GM12878 (cell line): ENCODE measurements around the gene ZNF576.

Source experiments
- CEBPB ChIP-seq, 2 experiments: fragments of 150-350 bp in 1 of 2; IDR thresholded peaks; 2 replicates each; pipeline ENCODE4 v1.6.1; 2012 to 2014; ENCODE audit warnings: low read depth in 2 of 2, low read length in 2 of 2, borderline replicate concordance in 1 of 2, inconsistent platforms in 1 of 2
- NFYB ChIP-seq: IDR thresholded peaks from 2 replicates; pipeline ENCODE4 v1.6.1; 2011; ENCODE audit warnings: low read depth, mild to moderate bottlenecking, low read length, improper control_type of control experiment, moderate library complexity; ENCODE audit not compliant: insufficient read depth
- POU2F2 ChIP-seq: IDR thresholded peaks from 3 replicates; pipeline ENCODE4 v1.6.1; 2011; ENCODE audit warnings: low read depth, mild to moderate bottlenecking, low read length, borderline replicate concordance
- TF ChIP-seq, protein P1 (sequence below), 3 experiments: IDR thresholded peaks in 2 of 3; conservative IDR thresholded peaks in 1 of 3; 2 replicates each; pipeline ENCODE4 v1.5.1; 2011; ENCODE audit warnings: low read depth in 3 of 3, low read length in 3 of 3, mild to moderate bottlenecking in 3 of 3, control low read depth in 2 of 3, moderate library complexity in 2 of 3, inconsistent platforms in 1 of 3, mixed read lengths in 1 of 3; ENCODE audit not compliant: control insufficient read depth in 2 of 3, insufficient read depth in 1 of 3; ENCODE audit errors: extremely low read depth in 1 of 3
- TF ChIP-seq, protein P2 (sequence below): IDR thresholded peaks from 2 replicates; pipeline ENCODE4 v1.6.1; 2012; ENCODE audit warnings: low read depth, low read length, improper control_type of control experiment

DNA sequence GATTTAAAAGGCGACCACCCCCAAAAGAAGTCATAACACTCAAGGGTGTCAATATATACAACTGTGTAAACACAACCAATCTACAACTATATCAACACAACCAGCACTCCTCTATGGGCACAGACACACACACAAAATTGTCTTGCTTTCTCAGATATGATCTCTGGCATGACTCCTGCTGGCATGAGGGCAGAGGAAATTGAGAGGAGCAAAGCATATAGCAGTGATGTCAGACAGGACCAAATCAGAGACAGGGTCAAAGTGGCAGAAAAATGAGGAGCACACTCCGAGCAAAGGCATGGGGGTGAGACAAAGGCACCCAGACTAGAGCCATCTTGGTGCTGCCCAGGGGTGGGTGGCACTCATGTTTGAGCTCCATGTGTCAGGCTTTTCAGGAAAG, 10.0 kb upstream of the ZNF576 start:
- TF ChIP-seq, protein P1, sequence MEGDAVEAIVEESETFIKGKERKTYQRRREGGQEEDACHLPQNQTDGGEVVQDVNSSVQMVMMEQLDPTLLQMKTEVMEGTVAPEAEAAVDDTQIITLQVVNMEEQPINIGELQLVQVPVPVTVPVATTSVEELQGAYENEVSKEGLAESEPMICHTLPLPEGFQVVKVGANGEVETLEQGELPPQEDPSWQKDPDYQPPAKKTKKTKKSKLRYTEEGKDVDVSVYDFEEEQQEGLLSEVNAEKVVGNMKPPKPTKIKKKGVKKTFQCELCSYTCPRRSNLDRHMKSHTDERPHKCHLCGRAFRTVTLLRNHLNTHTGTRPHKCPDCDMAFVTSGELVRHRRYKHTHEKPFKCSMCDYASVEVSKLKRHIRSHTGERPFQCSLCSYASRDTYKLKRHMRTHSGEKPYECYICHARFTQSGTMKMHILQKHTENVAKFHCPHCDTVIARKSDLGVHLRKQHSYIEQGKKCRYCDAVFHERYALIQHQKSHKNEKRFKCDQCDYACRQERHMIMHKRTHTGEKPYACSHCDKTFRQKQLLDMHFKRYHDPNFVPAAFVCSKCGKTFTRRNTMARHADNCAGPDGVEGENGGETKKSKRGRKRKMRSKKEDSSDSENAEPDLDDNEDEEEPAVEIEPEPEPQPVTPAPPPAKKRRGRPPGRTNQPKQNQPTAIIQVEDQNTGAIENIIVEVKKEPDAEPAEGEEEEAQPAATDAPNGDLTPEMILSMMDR (IDR thresholded peaks at IDR 0.05 in 2 of 3, conservative IDR thresholded peaks at IDR 0.05 in 1 of 3; ENCODE audit: control insufficient read depth in 2 of 3, extremely low read depth in 1 of 3, insufficient read depth in 1 of 3, low read depth in 3 of 3, low read length in 3 of 3), result no peak
- TF ChIP-seq, protein P2, sequence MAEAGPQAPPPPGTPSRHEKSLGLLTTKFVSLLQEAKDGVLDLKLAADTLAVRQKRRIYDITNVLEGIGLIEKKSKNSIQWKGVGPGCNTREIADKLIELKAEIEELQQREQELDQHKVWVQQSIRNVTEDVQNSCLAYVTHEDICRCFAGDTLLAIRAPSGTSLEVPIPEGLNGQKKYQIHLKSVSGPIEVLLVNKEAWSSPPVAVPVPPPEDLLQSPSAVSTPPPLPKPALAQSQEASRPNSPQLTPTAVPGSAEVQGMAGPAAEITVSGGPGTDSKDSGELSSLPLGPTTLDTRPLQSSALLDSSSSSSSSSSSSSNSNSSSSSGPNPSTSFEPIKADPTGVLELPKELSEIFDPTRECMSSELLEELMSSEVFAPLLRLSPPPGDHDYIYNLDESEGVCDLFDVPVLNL, result no peak
- TF ChIP-seq NFYB, result no peak
- TF ChIP-seq CEBPB (IDR thresholded peaks at IDR 0.05; ENCODE audit: borderline replicate concordance in 1 of 2, low read depth in 2 of 2, low read length in 2 of 2), result no peak
- no peak for TF ChIP-seq POU2F2
